Activated CD4-positive, alpha-beta T cell treated with anti-CD3 and anti-CD28 coated beads, Interleukin-2, amount 50 U/mL, for 4 hours (primary cell): ENCODE data around the gene GTF2H4.

Source experiments
- DNase-seq, 2 experiments: peaks; one replicate each; pipeline ENCODE4 v3.0.0-alpha.2; 2020

The GTF2H4 gene

GRCh38 chr6:30960907-30961673, 53.1 kb downstream of the GTF2H4 start:
- DNase-seq, result no peak

DNA sequence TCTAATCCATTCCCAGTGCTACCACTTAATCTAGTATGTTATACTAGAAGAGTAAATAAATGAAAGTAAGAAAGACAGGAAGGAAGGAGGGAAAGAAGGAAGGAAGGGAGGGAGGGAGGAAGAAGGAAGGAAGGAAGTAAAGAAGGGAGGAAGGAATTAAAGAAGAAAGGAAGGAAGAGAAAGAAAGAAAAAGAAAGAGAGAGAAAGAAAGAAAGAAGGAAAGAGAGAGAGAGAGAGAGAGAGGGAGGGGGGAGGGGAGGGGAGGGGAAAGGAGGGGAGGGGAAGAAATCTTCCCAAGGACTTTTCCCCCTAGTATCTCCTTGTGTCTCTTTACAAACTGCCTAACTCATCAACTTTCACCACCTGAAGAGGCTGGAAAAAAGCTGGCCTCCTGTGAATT, 54.7 kb downstream of the GTF2H4 start:
- no peak for DNase-seq

DNA sequence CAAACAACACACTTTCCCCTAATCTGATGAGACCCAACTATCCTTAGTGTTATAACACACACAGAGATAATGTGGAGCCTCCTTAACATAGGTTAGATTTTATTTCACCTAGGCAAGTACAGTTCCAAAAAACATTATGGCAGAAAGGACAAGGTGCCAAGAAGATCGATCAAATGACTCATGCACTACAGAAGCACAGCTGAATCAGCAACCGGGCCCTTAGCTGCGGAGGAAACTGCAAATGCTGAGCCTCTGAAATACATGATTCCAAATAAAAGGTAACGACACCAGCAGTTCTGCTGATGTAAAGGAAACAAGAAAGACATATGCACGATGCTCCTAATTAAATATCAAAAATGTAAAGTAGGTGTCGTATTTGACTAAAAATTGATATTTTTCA, 55.6 kb downstream of the GTF2H4 start:
- no peak for DNase-seq
